GM10266 (cell line): ENCODE data around the gene MBTD1.
"Not testable (repeated sequence)": the region's sequence is repeated elsewhere in the genome, so short reads cannot be mapped to it uniquely, and the experiment has no call there.

Experiments used
- DNase-seq: peaks from one replicate; pipeline ENCODE4 v3.0.0; 2012; ENCODE audit errors: extremely low spot score
- TF ChIP-seq, protein P1 (sequence below): IDR thresholded peaks from 2 replicates; pipeline ENCODE4 v1.5.1; 2012; ENCODE audit warnings: mild to moderate bottlenecking, low read depth; ENCODE audit not compliant: control insufficient read depth, insufficient read depth; ENCODE audit errors: missing control alignments

Gene MBTD1

DNA sequence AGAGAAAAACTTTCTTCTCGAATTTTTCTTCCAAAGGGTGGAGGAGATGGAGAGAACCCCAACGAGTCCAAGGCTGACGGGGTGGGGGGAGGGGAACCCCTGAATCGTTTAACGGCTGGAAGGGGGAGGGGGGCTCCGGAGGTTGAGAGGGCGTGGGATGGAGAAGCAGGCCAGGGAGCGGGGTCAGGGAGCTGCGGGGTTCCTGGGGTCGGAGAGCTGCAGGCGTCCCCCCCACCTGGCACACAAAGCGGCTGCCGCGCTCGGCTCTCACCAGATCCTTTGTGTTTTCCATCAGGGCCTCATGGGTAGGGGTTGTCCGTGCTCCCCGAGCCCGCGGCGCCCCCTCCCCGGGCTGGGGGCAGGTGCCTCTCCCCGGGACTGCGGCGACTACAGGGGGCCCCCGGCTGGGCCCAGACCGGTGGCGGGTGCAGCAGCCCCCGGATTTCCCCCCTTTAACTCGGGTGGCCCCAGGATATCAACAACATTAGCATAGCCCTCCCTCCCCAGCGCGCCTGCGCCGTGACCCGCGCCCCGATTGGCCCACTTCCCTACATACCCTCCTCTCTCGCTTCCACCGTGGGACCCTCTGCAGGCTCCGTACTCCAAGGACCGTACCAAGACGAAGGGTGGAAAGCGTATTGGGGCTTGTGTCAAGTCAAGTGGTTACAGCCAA lies at the start of gene MBTD1:
MBTD1 (minus strand) TSS at position 486 of the 673 bp plus-strand sequence. CDS start 34,888 bp downstream, outside the sequence.
- TF ChIP-seq, protein P1, sequence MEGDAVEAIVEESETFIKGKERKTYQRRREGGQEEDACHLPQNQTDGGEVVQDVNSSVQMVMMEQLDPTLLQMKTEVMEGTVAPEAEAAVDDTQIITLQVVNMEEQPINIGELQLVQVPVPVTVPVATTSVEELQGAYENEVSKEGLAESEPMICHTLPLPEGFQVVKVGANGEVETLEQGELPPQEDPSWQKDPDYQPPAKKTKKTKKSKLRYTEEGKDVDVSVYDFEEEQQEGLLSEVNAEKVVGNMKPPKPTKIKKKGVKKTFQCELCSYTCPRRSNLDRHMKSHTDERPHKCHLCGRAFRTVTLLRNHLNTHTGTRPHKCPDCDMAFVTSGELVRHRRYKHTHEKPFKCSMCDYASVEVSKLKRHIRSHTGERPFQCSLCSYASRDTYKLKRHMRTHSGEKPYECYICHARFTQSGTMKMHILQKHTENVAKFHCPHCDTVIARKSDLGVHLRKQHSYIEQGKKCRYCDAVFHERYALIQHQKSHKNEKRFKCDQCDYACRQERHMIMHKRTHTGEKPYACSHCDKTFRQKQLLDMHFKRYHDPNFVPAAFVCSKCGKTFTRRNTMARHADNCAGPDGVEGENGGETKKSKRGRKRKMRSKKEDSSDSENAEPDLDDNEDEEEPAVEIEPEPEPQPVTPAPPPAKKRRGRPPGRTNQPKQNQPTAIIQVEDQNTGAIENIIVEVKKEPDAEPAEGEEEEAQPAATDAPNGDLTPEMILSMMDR = no peak
- peak; percentile 97 for DNase-seq

DNA sequence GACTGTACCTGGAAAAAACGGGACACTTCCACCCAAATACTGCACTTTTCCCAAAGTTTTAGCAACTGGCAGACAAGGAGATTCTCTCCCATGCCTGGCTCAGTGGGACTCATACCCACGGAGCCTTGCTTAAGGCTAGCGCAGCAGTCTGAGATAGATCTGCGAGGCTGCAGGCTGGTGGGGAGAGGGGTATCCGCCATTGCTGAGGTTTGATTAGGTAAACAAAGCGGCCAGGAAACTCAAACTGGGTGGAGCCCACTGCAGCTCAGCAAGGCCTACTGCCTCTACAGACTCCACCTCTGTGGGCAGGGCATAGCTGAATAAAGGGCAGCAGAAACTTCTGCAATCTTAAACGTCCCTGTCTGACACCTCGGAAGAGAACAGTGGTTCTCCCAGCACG lies 45.3 kb upstream of the MBTD1 start:
- no peak for DNase-seq
- TF ChIP-seq, protein P1 = no peak

DNA sequence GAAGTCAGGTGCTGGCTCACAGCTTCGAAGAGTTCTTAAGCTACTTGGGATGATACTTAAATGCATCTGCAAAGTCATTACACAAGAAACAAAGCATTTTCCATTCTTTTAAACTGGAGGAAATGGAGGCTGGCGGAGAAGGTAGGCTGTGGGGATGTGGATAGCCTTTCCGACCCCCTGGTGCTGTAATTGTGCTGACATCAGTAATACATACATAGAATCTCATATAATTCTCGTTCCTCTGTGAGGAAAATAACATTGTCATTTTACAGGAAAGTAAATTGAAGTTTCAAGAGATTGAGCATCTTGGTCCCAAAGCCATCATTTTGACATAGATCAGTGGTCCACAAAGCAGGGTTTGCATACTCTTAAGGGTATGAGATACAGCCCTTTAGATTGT lies 40.0 kb upstream of the MBTD1 start:
- TF ChIP-seq, protein P1 = no peak
- no peak for DNase-seq

DNA sequence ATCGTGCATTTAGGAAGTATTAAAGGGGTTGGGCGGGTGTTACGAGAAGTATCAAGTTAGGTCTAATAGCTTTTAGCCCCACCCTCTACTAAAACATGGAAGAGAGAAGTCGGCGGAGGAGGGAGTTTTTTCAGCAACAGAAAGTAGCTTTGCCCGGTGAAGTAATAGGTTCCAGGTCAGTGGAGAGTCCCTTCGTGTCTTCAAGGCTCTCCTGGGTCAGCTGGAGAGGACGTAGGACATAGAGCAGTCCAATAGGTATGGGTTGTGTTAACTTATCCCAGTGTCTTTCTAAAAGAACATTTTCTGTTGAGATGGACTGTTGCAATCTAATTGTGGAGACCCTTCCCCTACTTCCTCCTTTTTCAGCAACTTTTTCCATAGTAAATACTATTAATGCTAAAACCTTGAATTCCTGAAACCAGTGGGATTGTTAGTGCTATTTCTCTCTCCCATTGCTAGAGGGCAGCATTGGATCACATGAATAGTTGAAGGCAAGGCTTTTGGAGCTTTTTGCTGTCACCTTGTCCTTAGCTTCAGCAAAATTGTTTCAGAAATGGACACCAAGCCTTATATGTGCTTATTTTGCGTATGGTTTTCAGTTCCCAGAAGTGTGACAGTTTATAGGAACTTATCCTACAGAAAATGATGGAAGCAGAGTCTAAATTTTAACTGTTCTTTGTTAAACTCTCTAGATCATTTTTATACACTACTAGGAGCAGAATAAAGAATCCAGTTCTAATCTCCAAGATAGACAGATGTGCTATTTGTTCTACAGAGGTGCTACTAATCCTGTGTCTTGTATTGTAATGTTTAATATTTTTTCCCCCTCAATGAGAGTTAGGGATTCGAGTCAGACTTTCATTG lies 38.9 kb upstream of the MBTD1 start:
- DNase-seq = peak; percentile 14

GRCh38 chr17:51294338-51294737 lies 34.5 kb upstream of the MBTD1 start:
- DNase-seq = not testable (repeated sequence)

More for the DNA sequence above, 38.9 kb upstream of the MBTD1 start:
- TF ChIP-seq, protein P1 = peak; percentile 58

- DNase-seq = no peak
- TF ChIP-seq, protein P1 = no peak
Measured at GRCh38 chr17:51289696-51290111, 29.9 kb upstream of the MBTD1 start.

- no peak for DNase-seq
- TF ChIP-seq, protein P1 = no peak
Measured at GRCh38 chr17:51287412-51287811, 27.6 kb upstream of the MBTD1 start.
